GM23248 (cell line): ENCODE measurements around the gene UCKL1.

Source experiments
- EZH2 ChIP-seq: fragments of 200-600 bp; sonication (generic); IDR thresholded peaks from 2 replicates; pipeline ENCODE4 v1.6.1; 2018; ENCODE audit warnings: antibody characterized with exemption, mild to moderate bottlenecking; ENCODE audit not compliant: insufficient read depth, poor library complexity, severe bottlenecking
- EZH2phosphoT487 ChIP-seq: fragments of 200-600 bp; sonication (generic); IDR thresholded peaks from 2 replicates; pipeline ENCODE4 v1.6.1; 2018; ENCODE audit warnings: antibody characterized with exemption, moderate library complexity, mild to moderate bottlenecking, low read depth; ENCODE audit not compliant: insufficient read depth

GRCh38 chr20:63929071-63929470 lies 27.1 kb downstream of the UCKL1 start:
- TF ChIP-seq EZH2 (no peak), EZH2phosphoT487 (no peak)
